ENCODE data around the gene RAI1. TPM values are rescaled to one million over a fixed set of nuclear protein-coding genes. Genes with fewer than 3 reads are reported as not detected.
A peak's percentile ranks its signal among the peaks of the same experiment; 100 is the strongest.

The RAI1 gene
- total RNA-seq, 4 donors from 2014 or later, result 20.3 to 46.1 (median 30.4) TPM

DNA sequence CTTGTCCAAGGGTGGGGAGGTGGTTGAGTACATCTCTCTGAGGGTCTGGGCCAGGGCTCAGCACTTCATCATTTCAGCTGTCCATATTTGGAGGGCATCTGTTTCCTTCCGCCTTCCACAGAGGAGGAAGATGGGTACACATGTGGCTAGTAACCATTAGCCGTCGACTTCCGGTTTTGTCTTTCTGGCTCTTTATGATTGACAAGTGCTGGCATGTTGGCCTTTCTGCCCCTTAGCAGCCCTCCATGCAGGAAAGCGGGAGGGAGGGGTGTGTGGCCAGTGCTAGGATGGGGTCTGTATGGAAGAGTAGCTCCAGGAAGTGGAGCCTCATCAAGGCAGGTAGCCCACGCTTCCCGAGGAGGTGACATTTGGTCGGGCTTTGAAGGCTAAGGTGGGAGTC is 69.6 kb downstream of the RAI1 start:
- H3K4me1 ChIP-seq, result peaks cover 61% of the 10 kb centered on the region
- 58% methylated on average over 6 of the region's 8 CpGs for WGBS

DNA sequence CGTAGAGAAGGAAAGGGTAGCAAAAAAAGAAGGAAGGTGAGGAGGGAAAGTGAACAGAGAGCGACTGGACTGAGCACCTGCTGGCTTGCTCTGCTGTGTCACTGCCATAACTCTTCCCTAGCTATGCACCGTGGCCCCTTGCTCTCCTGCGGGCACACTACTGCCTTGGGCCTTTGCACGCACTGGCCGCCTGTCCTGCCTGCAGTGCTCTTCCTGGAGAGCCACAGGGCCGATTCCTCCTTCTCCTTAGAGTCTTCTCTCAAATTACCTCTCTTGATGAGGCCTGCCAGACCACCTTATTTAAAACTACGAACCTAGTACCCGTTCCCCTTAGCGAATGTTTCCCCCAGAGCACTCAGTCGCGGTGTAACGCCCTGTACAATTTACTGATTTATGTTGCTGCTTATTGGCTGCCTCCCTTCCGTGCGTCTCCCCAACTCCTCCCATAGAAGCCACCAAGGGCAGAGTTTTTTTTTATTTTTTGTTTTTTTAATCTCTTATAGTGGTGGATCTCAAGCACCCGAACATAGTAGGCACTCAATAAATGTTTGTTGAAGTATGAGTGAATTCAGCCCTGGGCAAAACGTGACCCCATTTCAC is 70.3 kb downstream of the RAI1 start:
- no peak for TF ChIP-seq POLR2A (IDR thresholded peaks at IDR 0.05)
- no peak for TF ChIP-seq EP300 (IDR thresholded peaks at IDR 0.05)
- TF ChIP-seq, protein P1, sequence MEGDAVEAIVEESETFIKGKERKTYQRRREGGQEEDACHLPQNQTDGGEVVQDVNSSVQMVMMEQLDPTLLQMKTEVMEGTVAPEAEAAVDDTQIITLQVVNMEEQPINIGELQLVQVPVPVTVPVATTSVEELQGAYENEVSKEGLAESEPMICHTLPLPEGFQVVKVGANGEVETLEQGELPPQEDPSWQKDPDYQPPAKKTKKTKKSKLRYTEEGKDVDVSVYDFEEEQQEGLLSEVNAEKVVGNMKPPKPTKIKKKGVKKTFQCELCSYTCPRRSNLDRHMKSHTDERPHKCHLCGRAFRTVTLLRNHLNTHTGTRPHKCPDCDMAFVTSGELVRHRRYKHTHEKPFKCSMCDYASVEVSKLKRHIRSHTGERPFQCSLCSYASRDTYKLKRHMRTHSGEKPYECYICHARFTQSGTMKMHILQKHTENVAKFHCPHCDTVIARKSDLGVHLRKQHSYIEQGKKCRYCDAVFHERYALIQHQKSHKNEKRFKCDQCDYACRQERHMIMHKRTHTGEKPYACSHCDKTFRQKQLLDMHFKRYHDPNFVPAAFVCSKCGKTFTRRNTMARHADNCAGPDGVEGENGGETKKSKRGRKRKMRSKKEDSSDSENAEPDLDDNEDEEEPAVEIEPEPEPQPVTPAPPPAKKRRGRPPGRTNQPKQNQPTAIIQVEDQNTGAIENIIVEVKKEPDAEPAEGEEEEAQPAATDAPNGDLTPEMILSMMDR (IDR thresholded peaks at IDR 0.05), result no peak
- TF ChIP-seq POLR2AphosphoS5 (IDR thresholded peaks at IDR 0.05), result no peak
- Histone ChIP-seq H3K4me3 (peak overlapping the region; percentile 41), H3K27ac (peak overlapping the region; percentile 83), H3K4me1 (peaks cover 58% of the 10 kb centered on the region), H3K27me3 (no peaks in the 10 kb centered on the region), H3K9me3 (no peaks in the 10 kb centered on the region), H3K36me3 (no peaks in the 10 kb centered on the region)
- 30% methylated on average over 17 of the region's 17 CpGs for WGBS
- DNase-seq (ENCODE audit: low spot score in 2 of 2), result no peak

More for the DNA sequence above, 69.6 kb downstream of the RAI1 start:
- DNase-seq (ENCODE audit: low spot score in 2 of 2), result no peak
- H3K36me3 ChIP-seq, result no peaks in the 10 kb centered on the region
- no peaks in the 10 kb centered on the region for H3K27me3 ChIP-seq
- H3K9me3 ChIP-seq, result no peaks in the 10 kb centered on the region
- no peak overlapping the region for H3K4me3 ChIP-seq
- H3K27ac ChIP-seq, result peak overlapping the region; percentile 83
- TF ChIP-seq, protein P1 (IDR thresholded peaks at IDR 0.05), result no peak
- no peak for TF ChIP-seq POLR2AphosphoS5 (IDR thresholded peaks at IDR 0.05)
- TF ChIP-seq EP300 (IDR thresholded peaks at IDR 0.05), result no peak
- no peak for TF ChIP-seq POLR2A (IDR thresholded peaks at IDR 0.05)

DNA sequence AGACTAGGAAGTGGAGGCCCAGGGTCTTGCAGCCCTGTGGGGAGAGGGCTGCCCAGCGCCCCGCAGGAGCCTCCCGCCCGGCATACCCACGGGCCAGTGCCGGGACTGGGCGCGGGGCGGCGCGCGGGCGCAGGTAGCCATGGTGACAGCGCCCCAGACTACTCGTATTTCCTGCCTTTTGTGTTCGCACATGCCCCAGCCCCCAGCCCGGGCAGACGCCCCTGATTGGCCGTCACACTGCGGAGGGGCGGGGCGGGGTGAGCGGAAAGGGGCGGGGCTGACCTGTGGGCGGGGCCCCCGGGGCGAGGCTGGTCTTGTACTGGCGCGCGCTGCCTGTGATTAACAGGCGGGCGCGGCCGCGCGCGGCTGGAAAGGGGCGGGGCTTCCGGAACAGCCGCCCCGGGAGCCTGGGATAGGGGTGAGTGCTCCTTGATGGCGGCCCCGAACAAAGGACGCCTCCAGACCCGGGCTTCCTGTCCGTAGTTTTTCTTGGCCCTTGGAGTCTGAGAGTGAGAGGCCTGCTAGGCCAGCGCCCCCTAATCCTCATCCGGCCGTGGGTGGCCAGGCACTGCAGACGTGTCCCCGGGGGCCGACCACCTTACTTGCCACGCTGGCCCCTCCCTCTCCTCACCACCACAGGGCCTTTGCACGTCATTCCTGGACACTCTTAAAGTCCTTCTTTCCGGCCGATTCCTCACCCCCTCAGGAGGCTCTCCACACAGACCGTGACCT is 71.0 kb downstream of the RAI1 start:
- peak in 2 of 3 donors; percentile 57 to 67 for TF ChIP-seq POLR2AphosphoS5 (IDR thresholded peaks at IDR 0.05)
- no peak for TF ChIP-seq EP300 (IDR thresholded peaks at IDR 0.05)
- TF ChIP-seq, protein P1 (IDR thresholded peaks at IDR 0.05), result peak in 1 of 2 donors; percentile 35
- no peak for TF ChIP-seq POLR2A (IDR thresholded peaks at IDR 0.05)
- Histone ChIP-seq H3K36me3 (no peaks in the 10 kb centered on the region), H3K4me1 (peaks cover 55% of the 10 kb centered on the region), H3K4me3 (peak overlapping the region; percentile 41), H3K27me3 (no peaks in the 10 kb centered on the region), H3K9me3 (no peaks in the 10 kb centered on the region), H3K27ac (peak overlapping the region; percentile 83)
- peak; percentile 98 for DNase-seq (ENCODE audit: low spot score in 2 of 2)
- 7% methylated on average over 15 of the region's 57 CpGs for WGBS

DNA sequence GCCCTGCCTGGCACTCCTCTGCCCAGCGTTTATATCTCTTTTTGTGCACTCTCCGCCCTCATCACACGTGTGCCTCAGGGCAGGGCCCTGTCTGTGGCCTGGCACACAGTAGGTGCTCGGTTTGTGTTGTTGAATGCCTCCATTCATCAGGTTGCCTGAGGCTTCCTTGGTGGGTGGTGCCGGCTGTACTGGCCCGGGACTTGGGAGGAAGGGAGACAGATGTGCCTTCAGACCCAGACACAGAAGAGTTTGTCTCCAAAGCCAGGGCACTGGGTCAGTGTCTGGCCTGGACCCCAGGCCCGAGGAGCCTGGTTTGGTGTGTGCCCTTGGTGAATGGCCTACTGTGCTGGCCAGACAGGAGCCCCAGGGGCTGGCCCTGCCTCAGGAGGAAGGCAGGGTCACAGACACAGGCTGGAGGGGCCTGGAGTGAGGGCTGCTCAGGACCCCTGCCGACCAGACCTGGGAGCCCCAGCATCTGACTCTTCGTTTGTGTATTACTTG is 71.6 kb downstream of the RAI1 start:
- no peak for DNase-seq (ENCODE audit: low spot score in 2 of 2)
- no peak for TF ChIP-seq POLR2AphosphoS5 (IDR thresholded peaks at IDR 0.05)
- TF ChIP-seq EP300 (IDR thresholded peaks at IDR 0.05), result no peak
- TF ChIP-seq POLR2A (IDR thresholded peaks at IDR 0.05), result no peak
- TF ChIP-seq, protein P1 (IDR thresholded peaks at IDR 0.05), result no peak
- H3K36me3 ChIP-seq, result no peaks in the 10 kb centered on the region
- H3K4me1 ChIP-seq, result peaks cover 52% of the 10 kb centered on the region
- peak overlapping the region; percentile 41 for H3K4me3 ChIP-seq
- H3K27ac ChIP-seq, result peak overlapping the region; percentile 83
- WGBS, result 14% methylated on average over 9 of the region's 9 CpGs
- no peaks in the 10 kb centered on the region for H3K9me3 ChIP-seq
- H3K27me3 ChIP-seq, result no peaks in the 10 kb centered on the region

Data from suprapubic skin (tissue), 4 donors.